ENCODE results near the gene USH2A.

USH2A gene

GRCh38 chr1:215767761-215768160, 655.5 kb downstream of the USH2A start:
- no peak for ATAC-seq (ENCODE audit: low read depth)
- H3K9me3 Mint-ChIP-seq: peaks cover 4% of the 10 kb centered on the region
- no peaks in the 10 kb centered on the region for H3K4me1 Mint-ChIP-seq
- no peaks in the 10 kb centered on the region for H3K36me3 Mint-ChIP-seq
- H3K27me3 Mint-ChIP-seq: no peaks in the 10 kb centered on the region
- no peak overlapping the region for H3K4me3 Mint-ChIP-seq
- no peak overlapping the region for H3K27ac Mint-ChIP-seq
- no peak for DNase-seq (ENCODE audit: low spot score in 2 of 2)

- Mint-ChIP-seq H3K4me3 (no peak overlapping the region), H3K9me3 (peaks cover 4% of the 10 kb centered on the region), H3K36me3 (no peaks in the 10 kb centered on the region), H3K27ac (no peak overlapping the region), H3K4me1 (no peaks in the 10 kb centered on the region), H3K27me3 (no peaks in the 10 kb centered on the region)
- ATAC-seq (ENCODE audit: low read depth): no peak
- DNase-seq (ENCODE audit: low spot score in 2 of 2): no peak
Observed at GRCh38 chr1:215766521-215766920, 656.7 kb downstream of the USH2A start.

- DNase-seq (ENCODE audit: low spot score in 2 of 2): no peak
- no peak for ATAC-seq (ENCODE audit: low read depth)
- no peaks in the 10 kb centered on the region for H3K4me1 Mint-ChIP-seq
- no peaks in the 10 kb centered on the region for H3K27me3 Mint-ChIP-seq
- peaks cover 4% of the 10 kb centered on the region for H3K9me3 Mint-ChIP-seq
- no peak overlapping the region for H3K4me3 Mint-ChIP-seq
- H3K36me3 Mint-ChIP-seq: no peaks in the 10 kb centered on the region
- no peak overlapping the region for H3K27ac Mint-ChIP-seq
Observed at GRCh38 chr1:215765833-215766232, 657.4 kb downstream of the USH2A start.

DNA sequence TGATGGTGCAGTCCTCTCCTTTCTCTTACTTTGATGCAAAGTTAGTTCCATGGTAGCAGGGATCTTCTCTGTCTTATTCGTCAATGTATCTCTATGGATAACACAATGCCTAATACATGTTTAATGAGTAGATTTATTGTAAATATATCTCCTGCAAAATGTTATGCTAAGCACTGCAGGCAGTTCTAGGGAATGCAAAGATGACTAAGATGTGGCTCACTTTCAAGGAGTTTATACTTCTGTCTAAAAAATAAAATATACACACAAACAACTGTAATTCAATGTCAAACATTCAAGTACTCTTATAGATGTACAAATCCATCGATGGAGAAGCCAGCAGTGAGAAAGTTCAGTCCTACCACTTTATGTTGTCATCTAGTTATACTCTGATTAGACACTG, 661.8 kb downstream of the USH2A start:
- Mint-ChIP-seq H3K27me3 (no peaks in the 10 kb centered on the region), H3K4me1 (no peaks in the 10 kb centered on the region), H3K36me3 (no peaks in the 10 kb centered on the region), H3K9me3 (peaks cover 4% of the 10 kb centered on the region), H3K4me3 (no peak overlapping the region), H3K27ac (no peak overlapping the region)
- DNase-seq (ENCODE audit: low spot score in 2 of 2) (no peak), ATAC-seq (ENCODE audit: low read depth) (no peak)

GRCh38 chr1:215754112-215754511, 669.1 kb downstream of the USH2A start:
- H3K36me3 Mint-ChIP-seq: no peaks in the 10 kb centered on the region
- DNase-seq (ENCODE audit: low spot score in 2 of 2) (no peak), ATAC-seq (ENCODE audit: low read depth) (no peak)
- no peak overlapping the region for H3K4me3 Mint-ChIP-seq
- H3K27me3 Mint-ChIP-seq: no peaks in the 10 kb centered on the region
- H3K27ac Mint-ChIP-seq: no peak overlapping the region
- no peaks in the 10 kb centered on the region for H3K9me3 Mint-ChIP-seq
- H3K4me1 Mint-ChIP-seq: no peaks in the 10 kb centered on the region

DNA sequence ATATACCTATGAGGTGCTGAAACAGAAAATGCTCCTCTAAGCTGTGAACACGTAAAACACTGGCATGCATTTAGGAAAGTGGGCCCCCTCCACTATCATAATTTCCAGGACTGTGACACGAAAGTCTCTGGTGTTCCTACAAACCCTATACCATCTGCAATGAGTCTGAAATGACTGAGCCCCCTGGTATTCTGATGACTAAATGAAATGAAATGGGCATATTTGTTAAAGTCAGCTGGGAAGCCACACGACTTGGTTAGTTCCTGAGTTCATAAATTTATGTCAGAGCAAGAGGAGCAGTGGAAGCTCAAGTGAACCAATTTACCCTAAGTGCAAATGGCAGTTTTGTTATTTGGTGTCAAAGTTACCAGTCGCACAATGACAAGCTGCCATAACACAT, 673.8 kb downstream of the USH2A start:
- Mint-ChIP-seq H3K27me3 (no peaks in the 10 kb centered on the region), H3K4me3 (no peak overlapping the region), H3K4me1 (no peaks in the 10 kb centered on the region), H3K27ac (no peak overlapping the region), H3K9me3 (no peaks in the 10 kb centered on the region), H3K36me3 (no peaks in the 10 kb centered on the region)
- DNase-seq (ENCODE audit: low spot score in 2 of 2): no peak
- no peak for ATAC-seq (ENCODE audit: low read depth)

DNA sequence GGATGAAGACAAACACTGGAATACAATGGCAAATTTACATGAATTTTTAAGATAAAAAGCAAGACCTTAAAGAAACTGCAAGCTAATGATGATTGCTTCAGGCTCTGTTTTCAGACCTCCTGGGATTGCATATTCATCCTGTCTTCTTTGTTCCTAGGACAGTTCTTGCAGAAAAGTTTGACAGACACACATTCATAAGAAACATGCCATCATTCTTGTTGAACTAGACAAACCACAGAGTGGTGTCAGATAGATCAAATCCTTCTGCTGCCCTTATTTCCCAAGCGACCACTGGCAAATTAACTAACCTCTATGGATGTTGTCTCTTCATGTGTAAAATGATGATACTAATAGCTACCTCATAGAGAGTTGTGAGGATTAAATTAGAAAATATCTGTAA, 674.8 kb downstream of the USH2A start:
- H3K4me1 Mint-ChIP-seq: no peaks in the 10 kb centered on the region
- no peak overlapping the region for H3K4me3 Mint-ChIP-seq
- DNase-seq (ENCODE audit: low spot score in 2 of 2) (no peak), ATAC-seq (ENCODE audit: low read depth) (no peak)
- no peak overlapping the region for H3K27ac Mint-ChIP-seq
- H3K27me3 Mint-ChIP-seq: no peaks in the 10 kb centered on the region
- no peaks in the 10 kb centered on the region for H3K36me3 Mint-ChIP-seq
- no peaks in the 10 kb centered on the region for H3K9me3 Mint-ChIP-seq

DNA sequence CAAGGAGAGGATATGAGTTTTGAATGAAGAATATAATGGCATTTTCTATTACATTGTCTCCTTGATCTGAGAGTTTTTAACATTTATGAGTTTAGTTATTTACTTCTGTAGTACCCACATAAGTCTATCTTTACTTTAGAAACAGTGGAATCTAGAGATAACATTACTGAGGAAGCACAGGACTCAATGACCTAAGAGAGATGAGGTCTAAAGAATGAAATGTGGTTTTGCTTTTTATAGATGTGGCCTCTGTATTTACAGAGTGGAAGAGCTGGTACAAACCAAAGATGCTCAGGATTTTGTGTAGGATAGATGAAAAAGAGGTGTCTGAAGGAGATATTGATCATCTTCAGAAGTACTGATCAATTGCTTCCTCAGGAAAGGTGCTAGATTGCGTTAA, 678.8 kb downstream of the USH2A start:
- H3K27me3 Mint-ChIP-seq: no peaks in the 10 kb centered on the region
- H3K4me3 Mint-ChIP-seq: no peak overlapping the region
- ATAC-seq (ENCODE audit: low read depth): no peak
- peaks cover 3% of the 10 kb centered on the region for H3K9me3 Mint-ChIP-seq
- H3K27ac Mint-ChIP-seq: no peak overlapping the region
- no peak for DNase-seq (ENCODE audit: low spot score in 2 of 2)
- no peaks in the 10 kb centered on the region for H3K36me3 Mint-ChIP-seq
- H3K4me1 Mint-ChIP-seq: no peaks in the 10 kb centered on the region

GRCh38 chr1:215739025-215739424, 684.2 kb downstream of the USH2A start:
- peaks cover 9% of the 10 kb centered on the region for H3K9me3 Mint-ChIP-seq
- no peak for DNase-seq (ENCODE audit: low spot score in 2 of 2)
- H3K4me3 Mint-ChIP-seq: no peak overlapping the region
- no peak for ATAC-seq (ENCODE audit: low read depth)
- no peaks in the 10 kb centered on the region for H3K36me3 Mint-ChIP-seq
- no peaks in the 10 kb centered on the region for H3K4me1 Mint-ChIP-seq
- H3K27me3 Mint-ChIP-seq: no peaks in the 10 kb centered on the region
- no peak overlapping the region for H3K27ac Mint-ChIP-seq

GRCh38 chr1:215731699-215732098, 691.5 kb downstream of the USH2A start:
- Mint-ChIP-seq H3K27ac (no peak overlapping the region), H3K9me3 (peaks cover 7% of the 10 kb centered on the region), H3K4me3 (no peak overlapping the region), H3K4me1 (no peaks in the 10 kb centered on the region), H3K36me3 (no peaks in the 10 kb centered on the region), H3K27me3 (no peaks in the 10 kb centered on the region)
- DNase-seq (ENCODE audit: low spot score in 2 of 2) (no peak), ATAC-seq (ENCODE audit: low read depth) (no peak)

- no peaks in the 10 kb centered on the region for H3K36me3 Mint-ChIP-seq
- H3K27ac Mint-ChIP-seq: no peak overlapping the region
- H3K4me3 Mint-ChIP-seq: no peak overlapping the region
- no peak for ATAC-seq (ENCODE audit: low read depth)
- DNase-seq (ENCODE audit: low spot score in 2 of 2): no peak
- no peaks in the 10 kb centered on the region for H3K4me1 Mint-ChIP-seq
- H3K9me3 Mint-ChIP-seq: peaks cover 6% of the 10 kb centered on the region
- no peaks in the 10 kb centered on the region for H3K27me3 Mint-ChIP-seq
Observed at GRCh38 chr1:215730600-215730999, 692.6 kb downstream of the USH2A start.

- ATAC-seq (ENCODE audit: low read depth) (no peak), DNase-seq (ENCODE audit: low spot score in 2 of 2) (no peak)
- H3K27ac Mint-ChIP-seq: no peak overlapping the region
- peaks cover 1% of the 10 kb centered on the region for H3K9me3 Mint-ChIP-seq
- no peaks in the 10 kb centered on the region for H3K36me3 Mint-ChIP-seq
- no peaks in the 10 kb centered on the region for H3K4me1 Mint-ChIP-seq
- no peaks in the 10 kb centered on the region for H3K27me3 Mint-ChIP-seq
- H3K4me3 Mint-ChIP-seq: no peak overlapping the region
Observed at GRCh38 chr1:215728169-215728568, 695.1 kb downstream of the USH2A start.

DNA sequence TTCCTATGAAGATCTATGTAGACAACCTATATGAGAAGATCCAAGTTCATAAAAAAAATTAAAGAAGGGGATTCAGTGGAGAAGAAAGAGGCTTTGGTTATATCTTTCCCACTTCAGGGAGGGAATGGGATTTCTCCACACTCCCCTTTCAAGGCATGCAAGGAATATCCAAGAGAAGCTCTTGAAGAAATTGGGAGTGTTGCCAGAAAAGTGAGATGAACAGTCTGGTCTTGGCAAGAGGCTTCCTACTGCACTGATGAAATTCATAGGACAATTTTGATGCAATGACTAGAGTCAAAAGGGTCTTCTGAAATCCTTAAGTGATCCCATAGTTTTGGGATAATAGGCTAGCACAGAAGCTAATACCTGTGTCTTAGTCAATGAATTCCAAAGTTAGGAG, 703.1 kb downstream of the USH2A start:
- no peak for DNase-seq (ENCODE audit: low spot score in 2 of 2)
- no peak for ATAC-seq (ENCODE audit: low read depth)
- Mint-ChIP-seq H3K36me3 (no peaks in the 10 kb centered on the region), H3K27me3 (peaks cover 1% of the 10 kb centered on the region), H3K27ac (no peak overlapping the region), H3K4me3 (no peak overlapping the region), H3K9me3 (peaks cover 1% of the 10 kb centered on the region), H3K4me1 (no peaks in the 10 kb centered on the region)

GRCh38 chr1:215719552-215719951, 703.7 kb downstream of the USH2A start:
- ATAC-seq (ENCODE audit: low read depth) (no peak), DNase-seq (ENCODE audit: low spot score in 2 of 2) (no peak)
- Mint-ChIP-seq H3K9me3 (peaks cover 1% of the 10 kb centered on the region), H3K4me3 (no peak overlapping the region), H3K27me3 (peaks cover 1% of the 10 kb centered on the region), H3K36me3 (no peaks in the 10 kb centered on the region), H3K27ac (no peak overlapping the region), H3K4me1 (no peaks in the 10 kb centered on the region)

- ATAC-seq (ENCODE audit: low read depth) (no peak), DNase-seq (ENCODE audit: low spot score in 2 of 2) (no peak)
- Mint-ChIP-seq H3K36me3 (no peaks in the 10 kb centered on the region), H3K9me3 (peaks cover 1% of the 10 kb centered on the region), H3K27ac (no peak overlapping the region), H3K4me3 (no peak overlapping the region), H3K27me3 (peaks cover 1% of the 10 kb centered on the region), H3K4me1 (no peaks in the 10 kb centered on the region)
Observed at GRCh38 chr1:215718575-215719287, 704.5 kb downstream of the USH2A start.
